Adrenal gland (tissue), 12 donors: ENCODE data around the gene ENDOD1. TPM values are rescaled to one million over a fixed set of nuclear protein-coding genes. Genes with fewer than 3 reads are reported as not detected.

ENCODE experiments used
- DNase-seq, 7 donors: peaks; one replicate each; pipeline ENCODE4 v3.0.0-alpha.2; 2019 to 2020
- H3K27ac ChIP-seq, 5 donors: fragments of 200-600 bp; sonication (generic) in 4 of 5; 1 replicate in 3 of 5; 2 replicates in 2 of 5; pipeline versions ENCODE4 v1.5.1 to v1.8.0; 2016 to 2020; ENCODE audit warnings: mild to moderate bottlenecking in 1 of 5
- H3K27me3 ChIP-seq: fragments of 200-600 bp; 2 replicates; pipeline ENCODE4 v1.8.0; 2021
- H3K36me3 ChIP-seq, 2 donors: fragments of 200-600 bp; replicated peaks in 1 of 2; 1 replicate in 1 of 2; 2 replicates in 1 of 2; pipeline versions ENCODE4 v1.5.1 to v1.8.0; 2018 to 2022
- H3K4me1 ChIP-seq, 2 donors: fragments of 200-600 bp; replicated peaks in 1 of 2; 1 replicate in 1 of 2; 2 replicates in 1 of 2; pipeline versions ENCODE4 v1.5.1 to v1.8.0; 2018 to 2021
- H3K4me3 ChIP-seq, 4 donors: fragments of 200-600 bp; sonication (generic) in 3 of 4; one replicate each; pipeline ENCODE4 v1.5.1; 2016 to 2018
- H3K9me3 ChIP-seq, 3 donors: fragments of 200-600 bp; sonication (generic) in 1 of 3; replicated peaks in 1 of 3; 1 replicate in 2 of 3; 2 replicates in 1 of 3; pipeline versions ENCODE4 v1.5.1 to v1.8.0; 2016 to 2021
- POLR2A ChIP-seq, 2 donors: fragments of 450-650 bp; IDR thresholded peaks; one replicate each; pipeline ENCODE4 v1.6.1; 2017; ENCODE audit warnings: antibody characterized with exemption in 2 of 2, mild to moderate bottlenecking in 2 of 2, moderate library complexity in 1 of 2
- WGBS, 4 donors: extraction: QIAGEN DNeasy Blood & Tissue Kit in 2 of 4; methylation state at CpG; one replicate each; pipeline versions ENCODE4 v1.1.5 to v1.1.7; 2013 to 2017; 5-methylcytosine and 5-hydroxymethylcytosine counted together
- intact Hi-C, 2 donors: fragments of 100-400 bp; cut with DNase I; formaldehyde crosslinking; loops; one replicate each; pipeline versions ENCODE4 v1.14.1 to v1.15.0; 2022 to 2023
- polyA plus RNA-seq, 3 donors: library from polyadenylated mRNA; stranded (reverse); fragments of 200-250 nt in 2 of 3; fragments of 350-450 nt in 1 of 3; fragmentation: Illumina TruSeq in 1 of 3; extraction: RNeasy Lipid Tissue Mini Kit (QIAGEN cat#74804) in 1 of 3; gene quantifications; one replicate each; pipeline ENCODE4 v1.2.3, GENCODE V29; 2013 to 2014
- total RNA-seq, 9 donors: library from RNA; depleted of rRNA in 4 of 9; stranded (reverse); fragments of >200 nt in 4 of 9; fragments of 120-200 nt in 1 of 9; fragmentation: NEBNext Ultra II Directional in 1 of 9; extraction: Animal tissue kit (Norgen Biotek cat#: 25700) in 1 of 9; gene quantifications; one replicate each; pipeline versions ENCODE4 v1.1.0 to v1.2.4, GENCODE V29; 2013 to 2023
- TF ChIP-seq, protein P1 (sequence below), 6 experiments: fragments of 450-650 bp in 4 of 6; fragments of 200-600 bp in 2 of 6; sonication (generic) in 1 of 6; IDR thresholded peaks; 1 replicate in 5 of 6; 2 replicates in 1 of 6; pipeline versions ENCODE4 v1.5.1 to v1.8.0; 2016 to 2021; ENCODE audit warnings: antibody characterized with exemption in 6 of 6, mild to moderate bottlenecking in 2 of 6, moderate library complexity in 1 of 6
- donor health status: healthy with polysubstance abuse.
- donor health status: Bipolar disorder and iron deficiency.
- donor health status: DM: yes; HTN: yes; CAD: no.
- donor health status: DM: no; HTN: no; CAD: no.
- donor health status: DM: no; HTN: no; CAD: no.
- donor health status: DM: yes; HTN: yes; CAD: no.

The ENDOD1 gene
- total and polyA plus RNA-seq, 12 donors: 6.1 to 61.6 (median 32.8) TPM

DNA sequence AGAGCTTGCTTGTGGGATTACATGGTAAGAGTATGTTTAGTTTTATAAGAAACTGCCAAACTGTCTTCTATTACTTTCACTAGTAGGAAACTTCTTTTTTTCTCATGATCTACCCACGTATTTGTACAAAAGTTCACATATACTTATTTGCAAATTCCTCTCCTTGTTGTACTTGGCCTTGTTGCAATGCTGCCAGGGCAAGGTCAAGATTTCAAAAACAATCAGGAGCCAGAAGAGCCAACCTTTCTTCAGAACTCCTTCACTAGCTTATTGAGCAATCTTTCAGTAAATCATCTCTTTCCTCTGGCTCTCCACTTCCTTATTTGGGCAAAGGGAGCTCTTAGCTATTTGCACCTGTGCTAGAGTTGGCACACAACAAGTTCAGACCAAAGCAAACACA, 13.2 kb upstream of the ENDOD1 start:
- Histone ChIP-seq H3K4me1 (peaks cover 24 to 38% of the 10 kb centered on the region in 2 donors), H3K27me3 (no peaks in the 10 kb centered on the region), H3K4me3 (no peak overlapping the region), H3K36me3 (no peaks in the 10 kb centered on the region), H3K27ac (peak overlapping the region in 2 of 5 donors; percentile 13 to 64), H3K9me3 (no peaks in the 10 kb centered on the region)
- DNase-seq: peak in 6 of 7 donors; percentile 27 to 79 (median 41)
- no peak for TF ChIP-seq POLR2A (IDR thresholded peaks at IDR 0.05)
- TF ChIP-seq, protein P1, sequence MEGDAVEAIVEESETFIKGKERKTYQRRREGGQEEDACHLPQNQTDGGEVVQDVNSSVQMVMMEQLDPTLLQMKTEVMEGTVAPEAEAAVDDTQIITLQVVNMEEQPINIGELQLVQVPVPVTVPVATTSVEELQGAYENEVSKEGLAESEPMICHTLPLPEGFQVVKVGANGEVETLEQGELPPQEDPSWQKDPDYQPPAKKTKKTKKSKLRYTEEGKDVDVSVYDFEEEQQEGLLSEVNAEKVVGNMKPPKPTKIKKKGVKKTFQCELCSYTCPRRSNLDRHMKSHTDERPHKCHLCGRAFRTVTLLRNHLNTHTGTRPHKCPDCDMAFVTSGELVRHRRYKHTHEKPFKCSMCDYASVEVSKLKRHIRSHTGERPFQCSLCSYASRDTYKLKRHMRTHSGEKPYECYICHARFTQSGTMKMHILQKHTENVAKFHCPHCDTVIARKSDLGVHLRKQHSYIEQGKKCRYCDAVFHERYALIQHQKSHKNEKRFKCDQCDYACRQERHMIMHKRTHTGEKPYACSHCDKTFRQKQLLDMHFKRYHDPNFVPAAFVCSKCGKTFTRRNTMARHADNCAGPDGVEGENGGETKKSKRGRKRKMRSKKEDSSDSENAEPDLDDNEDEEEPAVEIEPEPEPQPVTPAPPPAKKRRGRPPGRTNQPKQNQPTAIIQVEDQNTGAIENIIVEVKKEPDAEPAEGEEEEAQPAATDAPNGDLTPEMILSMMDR (IDR thresholded peaks at IDR 0.05): no peak
- 0 to 7% (median 5%) methylated on average over 1 of the region's 1 CpG for WGBS, 4 donors
- intact Hi-C loops: no loop called here

DNA sequence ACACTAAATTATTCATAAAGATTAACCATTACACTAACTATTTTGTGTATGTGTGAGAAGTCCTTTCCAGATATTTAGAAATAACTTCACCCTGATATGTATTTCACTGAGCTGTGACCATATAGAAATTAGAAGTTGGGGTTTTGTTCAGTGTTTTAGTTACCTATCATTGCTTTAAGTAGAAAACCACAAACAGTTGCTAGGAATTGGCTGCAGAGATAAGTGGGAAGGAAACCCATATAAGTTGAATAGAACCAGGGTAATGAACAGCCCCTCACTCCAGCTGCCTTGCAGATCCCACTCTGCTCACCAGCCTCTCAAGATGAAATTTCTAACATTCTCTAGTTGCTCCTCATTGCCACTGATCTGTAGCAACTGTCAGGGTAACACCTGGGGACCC, 12.7 kb upstream of the ENDOD1 start:
- Histone ChIP-seq H3K4me1 (peaks cover 25 to 40% of the 10 kb centered on the region in 2 donors), H3K9me3 (no peaks in the 10 kb centered on the region), H3K4me3 (no peak overlapping the region), H3K27me3 (no peaks in the 10 kb centered on the region), H3K27ac (no peak overlapping the region), H3K36me3 (no peaks in the 10 kb centered on the region)
- no peak for TF ChIP-seq POLR2A (IDR thresholded peaks at IDR 0.05)
- TF ChIP-seq, protein P1 (IDR thresholded peaks at IDR 0.05): no peak
- DNase-seq: no peak
- intact Hi-C loops: no loop called here

DNA sequence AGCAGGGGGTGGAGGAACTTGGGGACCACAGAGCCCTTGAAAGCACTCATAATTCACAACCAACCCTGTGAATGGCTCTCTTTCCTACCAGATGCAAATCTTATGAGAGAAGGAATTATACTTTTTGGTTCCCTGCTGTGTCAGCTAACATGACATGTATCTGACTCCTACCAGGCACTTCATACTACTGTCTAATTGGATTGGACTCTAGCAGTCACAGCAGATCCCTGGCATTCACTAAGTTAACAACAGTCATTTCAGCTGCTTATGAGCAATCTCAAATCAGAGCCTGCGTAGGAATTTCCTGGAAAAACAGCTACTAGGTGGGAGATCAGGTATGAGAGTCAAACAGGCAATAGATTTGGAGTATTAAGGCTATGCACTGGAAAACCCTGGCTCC, 11.1 kb upstream of the ENDOD1 start:
- DNase-seq: no peak
- intact Hi-C loops: no loop called here
- Histone ChIP-seq H3K4me1 (peaks cover 27 to 40% of the 10 kb centered on the region in 2 donors), H3K27me3 (no peaks in the 10 kb centered on the region), H3K36me3 (no peaks in the 10 kb centered on the region), H3K4me3 (no peak overlapping the region), H3K9me3 (no peaks in the 10 kb centered on the region), H3K27ac (peak overlapping the region in 1 of 5 donors; percentile 13)
- 86 to 97% (median 92%) methylated on average over 1 of the region's 1 CpG for WGBS, 4 donors
- TF ChIP-seq, protein P1 (IDR thresholded peaks at IDR 0.05): no peak
- TF ChIP-seq POLR2A (IDR thresholded peaks at IDR 0.05): no peak

DNA sequence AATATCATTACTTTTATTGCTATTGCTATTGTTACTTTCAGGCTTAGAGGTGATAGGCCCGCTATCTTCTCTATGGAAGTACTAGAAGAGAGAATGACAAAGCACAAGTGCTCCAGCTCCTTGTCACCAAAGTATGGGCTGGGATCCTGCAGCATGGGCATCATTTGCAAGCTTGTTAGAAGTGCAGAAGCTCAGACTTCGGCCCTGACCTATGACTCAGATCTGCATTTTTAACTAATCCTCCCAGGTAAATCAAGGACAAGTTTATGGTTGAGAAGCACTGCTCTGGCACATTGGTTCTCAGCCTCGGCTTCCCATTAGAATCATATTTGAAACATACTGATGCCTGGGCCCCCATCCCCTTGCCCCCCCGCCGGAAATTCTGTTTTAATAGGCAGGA, 8.6 kb upstream of the ENDOD1 start:
- TF ChIP-seq, protein P1 (IDR thresholded peaks at IDR 0.05): no peak
- TF ChIP-seq POLR2A (IDR thresholded peaks at IDR 0.05): no peak
- H3K4me3 ChIP-seq: no peak overlapping the region
- no peaks in the 10 kb centered on the region for H3K36me3 ChIP-seq
- H3K9me3 ChIP-seq: no peaks in the 10 kb centered on the region
- 44 to 45% (median 45%) methylated on average over 5 of the region's 5 CpGs for WGBS, 4 donors
- no peaks in the 10 kb centered on the region for H3K27me3 ChIP-seq
- H3K27ac ChIP-seq: peak overlapping the region in 1 of 5 donors; percentile 74
- intact Hi-C loops: no loop called here
- peaks cover 15 to 22% of the 10 kb centered on the region in 2 donors for H3K4me1 ChIP-seq
- DNase-seq: peak in 1 of 7 donors; percentile 18
